HepG2 (cell line): ENCODE data around the gene DTD2. TPM values are rescaled to one million over a fixed set of nuclear protein-coding genes. Genes with fewer than 3 reads are reported as not detected.

Experiments
- AKNA ChIP-seq: sonication (generic); formaldehyde crosslinking; IDR thresholded peaks from 2 replicates; pipeline ENCODE4 v1.4.0; 2020; ENCODE audit warnings: missing genetic modification reagents, borderline replicate concordance
- ARID4A ChIP-seq: sonication (generic); formaldehyde crosslinking; IDR thresholded peaks from 2 replicates; pipeline ENCODE4 v1.5.0; 2020; ENCODE audit warnings: mild to moderate bottlenecking, missing genetic modification reagents, borderline replicate concordance
- NR0B2 ChIP-seq: sonication (generic); formaldehyde crosslinking; IDR thresholded peaks from 2 replicates; pipeline ENCODE4 v1.4.0; 2020; ENCODE audit warnings: mild to moderate bottlenecking, missing genetic modification reagents
- SRSF1 ChIP-seq: fragments of 200-400 bp; formaldehyde crosslinking; optimal IDR thresholded peaks from 2 replicates; pipeline ENCODE3; 2017; ENCODE audit warnings: mild to moderate bottlenecking, low read depth, low read length, moderate library complexity
- ZNF354B ChIP-seq: sonication (generic); formaldehyde crosslinking; IDR thresholded peaks from 2 replicates; pipeline ENCODE4 v1.8.0; 2022; ENCODE audit warnings: mild to moderate bottlenecking, missing genetic modification reagents
- ZNF7 ChIP-seq: IDR thresholded peaks from 2 replicates; pipeline ENCODE4 v1.6.1; 2016; ENCODE audit warnings: missing biosample characterization, missing genetic modification reagents
- polyA plus RNA-seq, 8 experiments: library from polyadenylated mRNA; depleted of rRNA in 3 of 8; stranded (reverse) in 7 of 8; unstranded in 1 of 8; fragments of >200 nt; fragmentation: Illumina TruSeq in 4 of 8; extraction: Trizol in 4 of 8; gene quantifications; 2 replicates each; pipeline versions ENCODE4 v1.2.1 to v1.2.3, GENCODE V29; 2011 to 2016; ENCODE audit warnings: low read depth in 4 of 8, missing spikeins in 1 of 8, mixed read lengths in 1 of 8; ENCODE audit not compliant: insufficient read depth in 1 of 8
- total RNA-seq, 5 experiments: library from RNA; depleted of rRNA; stranded (reverse); fragments of >200 nt; fragmentation: Illumina TruSeq; extraction: Trizol; gene quantifications; 2 replicates each; pipeline ENCODE4 v1.2.3, GENCODE V29; 2016; ENCODE audit warnings: low read depth in 1 of 5
- TF ChIP-seq, protein P1 (sequence below): sonication (generic); formaldehyde crosslinking; IDR thresholded peaks from 2 replicates; pipeline ENCODE4 v1.5.1; 2020; ENCODE audit warnings: mild to moderate bottlenecking, missing genetic modification reagents, borderline replicate concordance
- TF ChIP-seq, protein P2 (sequence below): sonication (generic); formaldehyde crosslinking; IDR thresholded peaks from 2 replicates; pipeline ENCODE4 v1.9.0; 2021; ENCODE audit warnings: missing genetic modification reagents, borderline replicate concordance

The DTD2 gene
- total and polyA plus RNA-seq, 2 of the 13 experiments (the other 11 are each of a cell fraction or from before 2014, with no cell fraction given), result 22.3 to 49.8 TPM

GRCh38 chr14:31456841-31457664 lies at the start of gene DTD2 (continued):
- peak; percentile 92 for TF ChIP-seq AKNA (CRISPR knock-in tag)
- peak; percentile 72 for TF ChIP-seq ZNF7
- TF ChIP-seq, protein P1, sequence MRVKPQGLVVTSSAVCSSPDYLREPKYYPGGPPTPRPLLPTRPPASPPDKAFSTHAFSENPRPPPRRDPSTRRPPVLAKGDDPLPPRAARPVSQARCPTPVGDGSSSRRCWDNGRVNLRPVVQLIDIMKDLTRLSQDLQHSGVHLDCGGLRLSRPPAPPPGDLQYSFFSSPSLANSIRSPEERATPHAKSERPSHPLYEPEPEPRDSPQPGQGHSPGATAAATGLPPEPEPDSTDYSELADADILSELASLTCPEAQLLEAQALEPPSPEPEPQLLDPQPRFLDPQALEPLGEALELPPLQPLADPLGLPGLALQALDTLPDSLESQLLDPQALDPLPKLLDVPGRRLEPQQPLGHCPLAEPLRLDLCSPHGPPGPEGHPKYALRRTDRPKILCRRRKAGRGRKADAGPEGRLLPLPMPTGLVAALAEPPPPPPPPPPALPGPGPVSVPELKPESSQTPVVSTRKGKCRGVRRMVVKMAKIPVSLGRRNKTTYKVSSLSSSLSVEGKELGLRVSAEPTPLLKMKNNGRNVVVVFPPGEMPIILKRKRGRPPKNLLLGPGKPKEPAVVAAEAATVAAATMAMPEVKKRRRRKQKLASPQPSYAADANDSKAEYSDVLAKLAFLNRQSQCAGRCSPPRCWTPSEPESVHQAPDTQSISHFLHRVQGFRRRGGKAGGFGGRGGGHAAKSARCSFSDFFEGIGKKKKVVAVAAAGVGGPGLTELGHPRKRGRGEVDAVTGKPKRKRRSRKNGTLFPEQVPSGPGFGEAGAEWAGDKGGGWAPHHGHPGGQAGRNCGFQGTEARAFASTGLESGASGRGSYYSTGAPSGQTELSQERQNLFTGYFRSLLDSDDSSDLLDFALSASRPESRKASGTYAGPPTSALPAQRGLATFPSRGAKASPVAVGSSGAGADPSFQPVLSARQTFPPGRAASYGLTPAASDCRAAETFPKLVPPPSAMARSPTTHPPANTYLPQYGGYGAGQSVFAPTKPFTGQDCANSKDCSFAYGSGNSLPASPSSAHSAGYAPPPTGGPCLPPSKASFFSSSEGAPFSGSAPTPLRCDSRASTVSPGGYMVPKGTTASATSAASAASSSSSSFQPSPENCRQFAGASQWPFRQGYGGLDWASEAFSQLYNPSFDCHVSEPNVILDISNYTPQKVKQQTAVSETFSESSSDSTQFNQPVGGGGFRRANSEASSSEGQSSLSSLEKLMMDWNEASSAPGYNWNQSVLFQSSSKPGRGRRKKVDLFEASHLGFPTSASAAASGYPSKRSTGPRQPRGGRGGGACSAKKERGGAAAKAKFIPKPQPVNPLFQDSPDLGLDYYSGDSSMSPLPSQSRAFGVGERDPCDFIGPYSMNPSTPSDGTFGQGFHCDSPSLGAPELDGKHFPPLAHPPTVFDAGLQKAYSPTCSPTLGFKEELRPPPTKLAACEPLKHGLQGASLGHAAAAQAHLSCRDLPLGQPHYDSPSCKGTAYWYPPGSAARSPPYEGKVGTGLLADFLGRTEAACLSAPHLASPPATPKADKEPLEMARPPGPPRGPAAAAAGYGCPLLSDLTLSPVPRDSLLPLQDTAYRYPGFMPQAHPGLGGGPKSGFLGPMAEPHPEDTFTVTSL (CRISPR knock-in tag), result peak; percentile 96
- TF ChIP-seq NR0B2 (CRISPR knock-in tag), result peak; percentile 99
- TF ChIP-seq, protein P2, sequence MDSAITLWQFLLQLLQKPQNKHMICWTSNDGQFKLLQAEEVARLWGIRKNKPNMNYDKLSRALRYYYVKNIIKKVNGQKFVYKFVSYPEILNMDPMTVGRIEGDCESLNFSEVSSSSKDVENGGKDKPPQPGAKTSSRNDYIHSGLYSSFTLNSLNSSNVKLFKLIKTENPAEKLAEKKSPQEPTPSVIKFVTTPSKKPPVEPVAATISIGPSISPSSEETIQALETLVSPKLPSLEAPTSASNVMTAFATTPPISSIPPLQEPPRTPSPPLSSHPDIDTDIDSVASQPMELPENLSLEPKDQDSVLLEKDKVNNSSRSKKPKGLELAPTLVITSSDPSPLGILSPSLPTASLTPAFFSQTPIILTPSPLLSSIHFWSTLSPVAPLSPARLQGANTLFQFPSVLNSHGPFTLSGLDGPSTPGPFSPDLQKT (CRISPR knock-in tag), result peak; percentile 87; the same call in 1 of the 2 replicates
- no peak for TF ChIP-seq ZNF354B (CRISPR knock-in tag)
- peak; percentile 90 for TF ChIP-seq SRSF1
- peak; percentile 99 for TF ChIP-seq ARID4A (CRISPR knock-in tag)
